UCSD-AML1 (cell line): ENCODE results near the gene STXBP6.
"Not testable (repeated sequence)": the region's sequence is repeated elsewhere in the genome, so short reads cannot be mapped to it uniquely, and the experiment has no call there.

ENCODE experiments used
- DNase-seq: peaks from one replicate; lab custom pipeline; 2025; ENCODE audit not compliant: unreplicated experiment; lab: John Stamatoyannopoulos, UW

Gene STXBP6

DNA sequence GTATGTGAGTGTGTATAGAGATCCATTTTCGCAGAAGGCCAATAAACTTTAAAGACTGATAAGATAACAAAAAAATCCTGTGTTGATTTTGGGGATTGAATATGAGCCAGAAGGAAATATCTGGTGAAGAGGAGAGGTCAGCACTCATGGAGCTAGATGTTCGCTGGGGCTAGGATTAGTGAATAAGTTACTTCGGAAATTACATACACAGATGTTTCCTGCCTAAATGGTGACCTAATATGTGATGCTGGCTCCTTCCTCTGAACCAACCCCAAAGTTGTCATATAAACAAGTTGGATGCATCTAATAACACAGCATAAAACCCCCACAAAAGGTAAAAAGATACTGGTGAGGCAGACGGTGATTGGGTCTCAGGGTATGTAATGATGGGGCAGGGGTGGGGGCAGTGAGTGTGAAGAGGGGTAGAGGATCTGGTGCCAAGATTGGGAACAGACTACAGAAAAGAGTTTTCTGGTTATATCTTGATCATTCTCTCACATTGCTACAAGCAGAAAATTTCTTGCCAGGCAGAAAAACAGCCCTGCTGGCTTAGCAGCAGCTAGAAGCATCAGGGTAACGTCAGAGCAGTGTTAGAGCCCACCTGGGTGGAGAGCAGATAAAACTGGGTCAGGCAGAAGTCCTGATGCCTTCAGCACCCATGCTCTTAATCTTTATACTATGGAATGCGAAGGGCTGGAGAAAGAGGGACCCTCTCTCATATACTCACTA is 275.6 kb downstream of the STXBP6 start:
- DNase-seq: no peak

DNA sequence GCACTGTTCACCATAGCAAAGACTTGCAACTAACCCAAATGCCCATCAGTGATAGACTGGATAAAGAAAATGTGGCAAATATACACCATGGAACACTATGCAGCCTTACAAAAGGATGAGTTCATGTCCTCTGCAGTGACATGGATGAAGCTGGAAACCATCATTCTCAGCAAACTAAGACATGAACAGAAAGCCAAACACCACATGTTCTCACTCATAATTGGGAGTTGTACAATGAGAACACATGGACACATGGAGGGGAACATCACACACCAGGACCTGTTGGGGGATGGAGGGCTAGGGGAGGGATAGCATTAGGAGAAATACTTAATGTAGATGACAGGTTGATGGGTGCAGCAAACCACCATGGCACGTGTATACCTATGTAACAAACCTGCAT is 276.4 kb downstream of the STXBP6 start:
- DNase-seq: not testable (repeated sequence)

DNA sequence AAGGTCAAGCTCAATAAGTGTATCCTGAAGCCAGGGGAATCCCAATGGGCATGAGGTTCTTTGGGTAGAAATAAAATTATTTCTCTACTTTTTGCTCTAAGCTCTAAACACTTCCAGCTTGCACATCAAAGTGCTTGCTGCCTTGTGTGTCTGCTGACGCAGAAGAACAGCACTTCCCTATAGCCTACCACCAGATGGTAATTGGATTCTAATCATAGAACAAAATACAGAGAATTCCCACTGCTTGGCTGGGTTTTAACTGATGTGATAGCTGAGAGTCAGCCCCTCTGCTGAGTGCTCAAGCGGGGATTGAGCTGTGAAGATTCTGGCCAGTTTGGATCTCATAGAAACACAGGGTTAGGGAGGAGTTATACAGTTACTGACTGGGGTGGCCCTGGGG is 283.5 kb downstream of the STXBP6 start:
- no peak for DNase-seq

DNA sequence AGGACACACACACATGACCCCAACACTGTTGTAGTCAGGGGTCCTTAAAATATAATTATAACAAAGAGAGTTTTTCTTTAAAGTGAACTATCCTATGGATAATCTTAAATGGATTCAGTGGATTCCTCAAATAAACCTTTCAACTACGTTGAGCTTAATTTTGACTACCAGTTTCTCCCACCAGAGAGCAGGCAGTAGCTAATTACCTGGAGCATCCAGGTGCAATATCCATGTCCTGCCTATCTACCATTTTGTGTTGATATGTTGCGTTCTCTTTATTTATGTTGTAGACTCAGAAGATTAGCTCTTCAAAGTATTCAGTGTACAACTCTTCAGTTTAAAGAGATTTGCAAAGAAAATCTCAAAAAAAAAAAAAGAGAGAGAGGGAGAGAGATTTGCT is 288.8 kb downstream of the STXBP6 start:
- no peak for DNase-seq
